Neural cell (in vitro differentiated cells): ENCODE measurements around the gene TMEM132C. TPM values are rescaled to one million over a fixed set of nuclear protein-coding genes. Genes with fewer than 3 reads are reported as not detected.

Experiments used
- H2AFZ ChIP-seq: fragments of 200-600, 300-800 bp; sonication (generic), shearing (Covaris generic); 2 replicates; pipeline ENCODE4 v1.6.0; 2014; ENCODE audit warnings: low read depth, mild to moderate bottlenecking, antibody characterized with exemption, low read length, moderate library complexity
- H3F3A ChIP-seq: fragments of 200-600 bp; shearing (Covaris generic); 2 replicates; pipeline ENCODE4 v1.6.1; 2016; ENCODE audit warnings: mild to moderate bottlenecking, moderate library complexity, mixed read lengths, antibody characterized with exemption, low read length; ENCODE audit not compliant: insufficient read depth, poor library complexity, severe bottlenecking
- H3K27ac ChIP-seq: fragments of 200-600, 300-800 bp; sonication (generic), shearing (Covaris generic); 2 replicates; pipeline ENCODE4 v1.5.1; 2014; ENCODE audit warnings: mild to moderate bottlenecking, low read length, moderate library complexity
- H3K27me3 ChIP-seq: fragments of 300-800, 200-600 bp; sonication (generic), shearing (Covaris generic); 2 replicates; pipeline ENCODE4 v1.6.0; 2014; ENCODE audit warnings: mild to moderate bottlenecking, low read depth, low read length, moderate library complexity; ENCODE audit not compliant: insufficient read depth
- H3K36me3 ChIP-seq: fragments of 300-800, 200-600 bp; sonication (generic), shearing (Covaris generic); 2 replicates; pipeline ENCODE4 v1.5.1; 2014; ENCODE audit warnings: mild to moderate bottlenecking, antibody characterized with exemption, low read length, moderate library complexity; ENCODE audit not compliant: insufficient read depth
- H3K4me2 ChIP-seq: fragments of 300-800, 200-600 bp; sonication (generic), shearing (Covaris generic); 2 replicates; pipeline ENCODE4 v1.6.0; 2014; ENCODE audit warnings: mild to moderate bottlenecking, low read length
- H3K4me3 ChIP-seq: fragments of 300-800, 200-600 bp; sonication (generic), shearing (Covaris generic); 2 replicates; pipeline ENCODE4 v1.5.1; 2014; ENCODE audit warnings: mild to moderate bottlenecking, low read length, moderate library complexity
- H3K79me2 ChIP-seq: fragments of 200-600 bp; shearing (Covaris generic); replicated peaks from 2 replicates; pipeline ENCODE4 v1.6.0; 2014; ENCODE audit warnings: mild to moderate bottlenecking, low read length, moderate library complexity; ENCODE audit not compliant: insufficient read depth
- H3K9ac ChIP-seq: fragments of 300-800, 200-600 bp; sonication (generic), shearing (Covaris generic); 2 replicates; pipeline ENCODE4 v1.6.1; 2016; ENCODE audit warnings: mild to moderate bottlenecking, low read length, mixed read lengths
- H3K9me2 ChIP-seq: fragments of 200-600 bp; shearing (Covaris generic); 2 replicates; pipeline ENCODE4 v1.6.1; 2016; ENCODE audit warnings: mild to moderate bottlenecking, low read length, mixed read lengths; ENCODE audit not compliant: insufficient read depth
- H3K9me3 ChIP-seq: fragments of 200-600, 300-800 bp; sonication (generic), shearing (Covaris generic); 2 replicates; pipeline ENCODE4 v1.6.1; 2016; ENCODE audit warnings: mild to moderate bottlenecking, mixed run types, low read length, moderate library complexity, mixed read lengths
- H4K20me1 ChIP-seq: fragments of 200-600 bp; shearing (Covaris generic); 2 replicates; pipeline ENCODE4 v1.6.1; 2016; ENCODE audit warnings: mild to moderate bottlenecking, mixed run types; ENCODE audit not compliant: insufficient read depth
- CTCF ChIP-seq: fragments of 450-650 bp; IDR thresholded peaks from 2 replicates; pipeline ENCODE4 v1.5.1; 2014; ENCODE audit warnings: antibody characterized with exemption, mild to moderate bottlenecking, moderate library complexity; ENCODE audit not compliant: poor library complexity, severe bottlenecking
- EP300 ChIP-seq: fragments of 450-650 bp; conservative IDR thresholded peaks from 2 replicates; pipeline ENCODE4 v1.6.1; 2014; ENCODE audit warnings: antibody characterized with exemption, mild to moderate bottlenecking, moderate library complexity; ENCODE audit not compliant: poor library complexity, severe bottlenecking
- EZH2 ChIP-seq: fragments of 200-600, 300-800 bp; shearing (Covaris generic), sonication (generic); IDR thresholded peaks from 2 replicates; pipeline ENCODE4 v1.6.1; 2014; ENCODE audit warnings: antibody characterized with exemption, low read length, borderline replicate concordance, mild to moderate bottlenecking; ENCODE audit not compliant: insufficient read depth, poor library complexity, severe bottlenecking
- POLR2AphosphoS5 ChIP-seq: IDR thresholded peaks from 2 replicates; pipeline ENCODE4 v1.6.1; 2012
- REST ChIP-seq: IDR thresholded peaks from 2 replicates; pipeline ENCODE4 v1.6.1; 2012; ENCODE audit warnings: borderline replicate concordance
- SMC3 ChIP-seq: fragments of 450-650 bp; conservative IDR thresholded peaks from 2 replicates; pipeline ENCODE4 v1.6.1; 2014; ENCODE audit warnings: antibody characterized with exemption, mild to moderate bottlenecking, moderate library complexity; ENCODE audit not compliant: poor library complexity
- TAF1 ChIP-seq: IDR thresholded peaks from 2 replicates; pipeline ENCODE4 v1.6.1; 2012; ENCODE audit warnings: low read depth
- polyA plus RNA-seq: library from polyadenylated mRNA; depleted of rRNA; stranded (reverse); fragments of >200 nt; gene quantifications from 2 replicates; pipeline ENCODE4 v1.2.3, GENCODE V29; 2014

TMEM132C gene
- polyA plus RNA-seq, 1 donor from 2014 or later: 0.06 TPM

GRCh38 chr12:128426511-128426910 is 159.5 kb downstream of the TMEM132C start:
- TF ChIP-seq EZH2: no peak
- TF ChIP-seq REST: no peak
- TF ChIP-seq CTCF: no peak
- TF ChIP-seq POLR2AphosphoS5: no peak
- TF ChIP-seq SMC3: no peak
- no peak for TF ChIP-seq EP300
- Histone ChIP-seq H3K9me2 (no peaks in the 10 kb centered on the region), H3K9ac (no peak overlapping the region), H3K27ac (no peak overlapping the region), H3K79me2 (no peaks in the 10 kb centered on the region), H3K36me3 (no peaks in the 10 kb centered on the region), H3K9me3 (no peaks in the 10 kb centered on the region), H3F3A (no peaks in the 10 kb centered on the region), H3K27me3 (no peaks in the 10 kb centered on the region), H3K4me3 (no peak overlapping the region), H2AFZ (no peak overlapping the region), H3K4me2 (no peak overlapping the region), H4K20me1 (no peaks in the 10 kb centered on the region)

DNA sequence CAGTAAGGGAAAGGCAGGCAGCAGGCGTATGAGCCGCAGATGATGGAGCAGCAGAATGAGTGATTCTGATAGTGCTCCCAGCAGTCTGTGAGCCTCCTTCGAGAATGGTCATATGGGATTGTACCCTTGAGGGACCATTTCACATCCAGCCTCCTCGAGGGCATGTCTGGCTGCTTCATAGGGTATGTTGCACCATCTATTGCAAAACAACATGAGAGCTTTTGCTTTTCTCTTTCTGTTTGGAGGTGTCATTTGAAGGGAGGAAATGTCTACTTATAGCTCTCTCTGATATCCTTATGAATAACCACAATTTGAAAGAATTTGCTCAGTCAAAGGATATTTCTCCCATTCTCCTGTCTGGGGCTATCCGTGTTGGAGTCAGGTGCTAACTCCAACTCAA is 172.8 kb downstream of the TMEM132C start:
- Histone ChIP-seq H3K27ac (no peak overlapping the region), H3F3A (no peaks in the 10 kb centered on the region), H3K79me2 (no peaks in the 10 kb centered on the region), H3K9ac (no peak overlapping the region), H3K9me3 (no peaks in the 10 kb centered on the region), H3K4me3 (no peak overlapping the region), H3K36me3 (no peaks in the 10 kb centered on the region), H2AFZ (no peak overlapping the region), H3K9me2 (no peaks in the 10 kb centered on the region), H4K20me1 (no peaks in the 10 kb centered on the region), H3K27me3 (no peaks in the 10 kb centered on the region), H3K4me2 (no peak overlapping the region)
- TF ChIP-seq SMC3: no peak
- no peak for TF ChIP-seq REST
- no peak for TF ChIP-seq CTCF
- TF ChIP-seq TAF1: no peak
- no peak for TF ChIP-seq EZH2
